Panc1 (cell line): Measurements from ENCODE around the gene ZNF383. TPM values are rescaled to one million over a fixed set of nuclear protein-coding genes. Genes with fewer than 3 reads are reported as not detected.
"Not testable (repeated sequence)": the region's sequence is repeated elsewhere in the genome, so short reads cannot be mapped to it uniquely, and the experiment has no call there.

Source experiments
- ATAC-seq: fragments of 200-7000 bp; cut with Tn5 transposase; 2 replicates; pipeline ENCODE4 v1.9.1; 2020; ENCODE audit warnings: mild to moderate bottlenecking, moderate library complexity
- BruUV-seq: library from RNA; stranded (reverse); fragments of 400-500 nt; replicated peaks from 2 replicates; lab custom pipeline; 2021; lab: Mats Ljungman, UMichigan
- CTCF ChIA-PET: fragments of 300-600 bp; sonication (Branson Sonifier 250); formaldehyde crosslinking; loops from one replicate; lab custom pipeline; 2022; ENCODE audit warnings: antibody characterized with exemption; lab: Charles Lee
- POLR2A ChIA-PET: fragments of 300-600 bp; sonication (Branson Sonifier 250); formaldehyde crosslinking; loops from one replicate; lab custom pipeline; 2022; ENCODE audit warnings: antibody characterized with exemption; lab: Charles Lee
- DNase-seq: peaks from one replicate; pipeline ENCODE4 v3.0.0-alpha.2; 2010; ENCODE audit warnings: low read depth, low spot score
- H3K27ac ChIP-seq: 2 replicates; pipeline ENCODE4 v1.5.1; 2011; ENCODE audit warnings: mild to moderate bottlenecking, low read length, inconsistent platforms
- H3K27me3 ChIP-seq: fragments of 200-500 bp; sonication (Bioruptor generic); 2 replicates; pipeline ENCODE4 v1.6.0; 2014; ENCODE audit warnings: low read length, inconsistent platforms; ENCODE audit not compliant: control insufficient read depth, insufficient read depth
- H3K36me3 ChIP-seq: fragments of 200-500 bp; sonication (Bioruptor generic); 2 replicates; pipeline ENCODE4 v1.5.1; 2014; ENCODE audit warnings: inconsistent platforms, mild to moderate bottlenecking, low read length, moderate library complexity; ENCODE audit not compliant: control insufficient read depth, insufficient read depth
- H3K4me1 ChIP-seq: 2 replicates; pipeline ENCODE4 v1.5.1; 2011; ENCODE audit warnings: inconsistent platforms, mild to moderate bottlenecking, low read length, moderate library complexity; ENCODE audit not compliant: control insufficient read depth, insufficient read depth
- H3K4me3 ChIP-seq, 2 experiments: 2 replicates each; pipeline ENCODE4 v1.5.1; 2011 to 2012; ENCODE audit warnings: low read depth in 2 of 2, low read length in 2 of 2, mild to moderate bottlenecking in 2 of 2, inconsistent platforms in 1 of 2, moderate library complexity in 1 of 2
- H3K9me3 ChIP-seq: fragments of 200-500 bp; sonication (Bioruptor generic); 2 replicates; pipeline ENCODE4 v1.5.1; 2014; ENCODE audit warnings: low read depth, mild to moderate bottlenecking, inconsistent platforms, low read length, moderate library complexity; ENCODE audit not compliant: control insufficient read depth, insufficient read depth
- CTCF ChIP-seq: fragments of 450-650 bp; IDR thresholded peaks from 2 replicates; pipeline ENCODE4 v1.5.1; 2017; ENCODE audit warnings: mild to moderate bottlenecking
- in situ Hi-C: cut with HindIII; loops from 2 replicates; pipeline ENCODE4 v1.10.0; 2016; ENCODE audit warnings: low sequenced_read_pairs, low pct_unique_long_range_greater_than_20kb
- intact Hi-C: fragments of 100-400 bp; cut with micrococcal nuclease; formaldehyde crosslinking; loops from one replicate; pipeline ENCODE4 v1.10.0; 2022; ENCODE audit not compliant: unreplicated experiment
- total RNA-seq: library from RNA; stranded (reverse); gene quantifications from one replicate; pipeline ENCODE4 v1.2.1, GENCODE V29; 2021; ENCODE audit not compliant: unreplicated experiment

ZNF383 gene
- total RNA-seq, 1 experiment from 2014 or later, result 9.1 TPM

- in situ Hi-C loops, POLR2A ChIA-PET, H3K4me1 ChIP-seq, BruUV-seq, H3K27ac ChIP-seq, intact Hi-C loops, H3K27me3 ChIP-seq, CTCF ChIA-PET, DNase-seq, H3K4me3 ChIP-seq, H3K9me3 ChIP-seq, H3K36me3 ChIP-seq: not testable (repeated sequence)
- ATAC-seq, result peak; percentile 85
- peak; percentile 35; the same call in 1 of the 2 replicates for TF ChIP-seq CTCF
Measured at GRCh38 chr19:37263028-37263427, 45.0 kb downstream of the ZNF383 start.

GRCh38 chr19:37267005-37267404 is 49.0 kb downstream of the ZNF383 start:
- H3K27me3 ChIP-seq, DNase-seq, in situ Hi-C loops, H3K36me3 ChIP-seq, intact Hi-C loops, CTCF ChIA-PET, H3K4me1 ChIP-seq, POLR2A ChIA-PET, BruUV-seq, H3K9me3 ChIP-seq, H3K27ac ChIP-seq, H3K4me3 ChIP-seq, ATAC-seq: not testable (repeated sequence)

- H3K4me1 ChIP-seq, H3K36me3 ChIP-seq, in situ Hi-C loops, CTCF ChIA-PET, ATAC-seq, BruUV-seq, intact Hi-C loops, DNase-seq, H3K27me3 ChIP-seq, H3K4me3 ChIP-seq, H3K9me3 ChIP-seq, H3K27ac ChIP-seq, POLR2A ChIA-PET: not testable (repeated sequence)
Measured at GRCh38 chr19:37267755-37268154, 49.7 kb downstream of the ZNF383 start.

GRCh38 chr19:37280656-37281055 is 62.6 kb downstream of the ZNF383 start:
- H3K36me3 ChIP-seq, CTCF ChIA-PET, H3K27me3 ChIP-seq, H3K4me1 ChIP-seq, BruUV-seq, H3K27ac ChIP-seq, intact Hi-C loops, H3K9me3 ChIP-seq, ATAC-seq, DNase-seq, H3K4me3 ChIP-seq, POLR2A ChIA-PET, in situ Hi-C loops: not testable (repeated sequence)

GRCh38 chr19:37284020-37284419 is 66.0 kb downstream of the ZNF383 start:
- BruUV-seq, intact Hi-C loops, H3K4me1 ChIP-seq, H3K36me3 ChIP-seq, in situ Hi-C loops, DNase-seq, POLR2A ChIA-PET, H3K27me3 ChIP-seq, CTCF ChIA-PET, H3K27ac ChIP-seq, ATAC-seq, H3K4me3 ChIP-seq, H3K9me3 ChIP-seq: not testable (repeated sequence)

GRCh38 chr19:37289229-37289628 is 71.2 kb downstream of the ZNF383 start:
- in situ Hi-C loops, H3K4me3 ChIP-seq, H3K4me1 ChIP-seq, H3K9me3 ChIP-seq, H3K27ac ChIP-seq, intact Hi-C loops, POLR2A ChIA-PET, CTCF ChIA-PET, DNase-seq, BruUV-seq, ATAC-seq, H3K27me3 ChIP-seq, H3K36me3 ChIP-seq: not testable (repeated sequence)
